Measurements from ENCODE around the gene TPRG1L. TPM values are rescaled to one million over a fixed set of nuclear protein-coding genes. Genes with fewer than 3 reads are reported as not detected.

The TPRG1L gene
- total and polyA plus RNA-seq, 10 of the 15 experiments (the other 5 are each of a cell fraction or from before 2014, with no cell fraction given), result 1.5 to 16.5 (median 8.0) TPM

GRCh38 chr1:3633344-3634058 is 8.7 kb downstream of the TPRG1L start:
- Histone ChIP-seq H3K27me3 (replicated peaks in 1 of 2; ENCODE audit: control insufficient read depth in 2 of 2, insufficient read depth in 2 of 2, low read length in 1 of 2) (no peaks in the 10 kb centered on the region), H2AFZ (ENCODE audit: control insufficient read depth, low read depth, low read length) (no peak overlapping the region), H3K9ac (ENCODE audit: control insufficient read depth, insufficient read depth, low read length) (no peak overlapping the region), H3K36me3 (ENCODE audit: control insufficient read depth in 2 of 2, insufficient read depth in 2 of 2, low read length in 1 of 2) (peaks cover 20% of the 10 kb centered on the region in 2 experiments), H3K4me2 (ENCODE audit: control insufficient read depth, insufficient read depth) (no peak overlapping the region), H3K4me1 (ENCODE audit: control insufficient read depth, insufficient read depth, low read length) (no peaks in the 10 kb centered on the region), H3K79me2 (ENCODE audit: control insufficient read depth, insufficient read depth, low read length) (no peaks in the 10 kb centered on the region), H3K27ac (ENCODE audit: control insufficient read depth, insufficient read depth) (no peak overlapping the region), H4K20me1 (ENCODE audit: control insufficient read depth, insufficient read depth) (no peaks in the 10 kb centered on the region), H3K4me3 (no peak overlapping the region), H3K9me3 (replicated peaks; ENCODE audit: control insufficient read depth, insufficient read depth, low read length) (no peaks in the 10 kb centered on the region)
- WGBS (ENCODE audit: insufficient coverage, insufficient replicate concordance, low lambda C conversion rate, missing lambda C conversion rate), result 94% methylated on average over 26 of the region's 28 CpGs
- SMC1A ChIA-PET (ENCODE audit: uncharacterized antibody, unreplicated experiment), result no interaction called here
- POLR2A ChIA-PET, result no interaction called here
- DNase-seq (ENCODE audit: low read depth, low spot score) (no peak), ATAC-seq (no peak), FAIRE-seq (no peak)
- CTCF ChIA-PET, result interaction anchor here (1.7 kb wide), 1 partner anchor 15 kb away, joined by 5 read pairs; no protein-coding TSS in a partner anchor
- in situ Hi-C loops (cut with MboI), result no loop called here
- RAD21 ChIA-PET (ENCODE audit: unreplicated experiment), result no interaction called here
- BruUV-seq (replicated peaks), result no TSS peak
- intact Hi-C loops (cut with micrococcal nuclease; ENCODE audit: unreplicated experiment), result no loop called here
- TF ChIP-seq YY1 (IDR thresholded peaks at IDR 0.05; ENCODE audit: low read depth, low read length) (no peak), RELB (IDR thresholded peaks at IDR 0.05; ENCODE audit: low read depth) (no peak), SIN3A (IDR thresholded peaks at IDR 0.05; ENCODE audit: low read depth, low read length) (no peak), ZZZ3 (IDR thresholded peaks at IDR 0.05; ENCODE audit: control insufficient read depth, insufficient read length, low read depth) (no peak), RAD51 (IDR thresholded peaks at IDR 0.05) (no peak), FOS (IDR thresholded peaks at IDR 0.05; ENCODE audit: borderline replicate concordance, extremely low read depth, insufficient read length) (no peak), TCF7 (IDR thresholded peaks at IDR 0.05; ENCODE audit: borderline replicate concordance) (no peak), IKZF1 (conservative IDR thresholded peaks at IDR 0.05) (no peak), MYC (IDR thresholded peaks at IDR 0.05; ENCODE audit: insufficient read depth, insufficient read length, insufficient replicate concordance, low read length, severe bottlenecking) (no peak), HDGF (IDR thresholded peaks at IDR 0.05) (no peak), GATAD2B (conservative IDR thresholded peaks at IDR 0.05; ENCODE audit: low read depth) (no peak), RUNX3 (IDR thresholded peaks at IDR 0.05; ENCODE audit: low read length) (no peak), ASH2L (IDR thresholded peaks at IDR 0.05; ENCODE audit: borderline replicate concordance, low read depth) (no peak), ZBTB11 (CRISPR knock-in tag; IDR thresholded peaks at IDR 0.05) (no peak), BMI1 (IDR thresholded peaks at IDR 0.05; ENCODE audit: borderline replicate concordance) (no peak)

Data from GM12878 (cell line).